Keratinocyte (primary cell): ENCODE data around the gene UBE2I. TPM values are rescaled to one million over a fixed set of nuclear protein-coding genes. Genes with fewer than 3 reads are reported as not detected.

Experiments
- DNase-seq: peaks from one replicate; pipeline ENCODE4 v3.0.0-alpha.2; 2011; ENCODE audit warnings: low read depth, missing footprints, low spot score
- FAIRE-seq: peaks from 2 replicates; lab custom pipeline; 2011; peaks lifted over from hg19 to GRCh38; lab: Jason Lieb, UNC
- H2AFZ ChIP-seq: 2 replicates; pipeline ENCODE4 v1.6.0; 2012; ENCODE audit warnings: low read length, control low read depth, inconsistent platforms; ENCODE audit not compliant: control insufficient read depth
- H3K27ac ChIP-seq: 2 replicates; pipeline ENCODE4 v1.5.1; 2011; ENCODE audit warnings: low read length; ENCODE audit not compliant: control insufficient read depth, insufficient read depth
- H3K27me3 ChIP-seq: 3 replicates; pipeline ENCODE4 v1.6.0; 2011; ENCODE audit warnings: low read length; ENCODE audit not compliant: control insufficient read depth, insufficient read depth; ENCODE audit errors: extremely low read depth
- H3K36me3 ChIP-seq, 2 experiments: 2 replicates in 1 of 2; 3 replicates in 1 of 2; pipeline ENCODE4 v1.5.1; 2011; ENCODE audit warnings: low read length in 2 of 2, mild to moderate bottlenecking in 1 of 2; ENCODE audit not compliant: control insufficient read depth in 2 of 2, insufficient read depth in 2 of 2; ENCODE audit errors: extremely low read depth in 1 of 2
- H3K4me1 ChIP-seq: 3 replicates; pipeline ENCODE4 v1.5.1; 2011; ENCODE audit warnings: low read length; ENCODE audit not compliant: control insufficient read depth, insufficient read depth; ENCODE audit errors: extremely low read depth
- H3K4me2 ChIP-seq: 3 replicates; pipeline ENCODE4 v1.6.0; 2011; ENCODE audit warnings: low read depth, low read length; ENCODE audit not compliant: control insufficient read depth, insufficient read depth; ENCODE audit errors: extremely low read depth
- H3K4me3 ChIP-seq, 3 experiments: fragments of 200-600 bp in 1 of 3; sonication (generic) in 1 of 3; 2 replicates in 2 of 3; 3 replicates in 1 of 3; pipeline ENCODE4 v1.5.1; 2011 to 2016; ENCODE audit warnings: low read length in 3 of 3, mild to moderate bottlenecking in 3 of 3, control low read depth in 2 of 3, inconsistent platforms in 1 of 3, low read depth in 1 of 3, mixed read lengths in 1 of 3, mixed run types in 1 of 3, moderate library complexity in 1 of 3; ENCODE audit not compliant: control insufficient read depth in 2 of 3, insufficient read depth in 2 of 3; ENCODE audit errors: extremely low read depth in 1 of 3
- H3K79me2 ChIP-seq: 2 replicates; pipeline ENCODE4 v1.6.0; 2012; ENCODE audit warnings: low read length; ENCODE audit not compliant: control insufficient read depth, insufficient read depth
- H3K9ac ChIP-seq: 3 replicates; pipeline ENCODE4 v1.6.0; 2011; ENCODE audit warnings: low read length; ENCODE audit not compliant: control insufficient read depth, insufficient read depth; ENCODE audit errors: extremely low read depth
- H3K9me1 ChIP-seq: 3 replicates; pipeline ENCODE4 v1.6.0; 2011; ENCODE audit warnings: low read length; ENCODE audit not compliant: control insufficient read depth, insufficient read depth; ENCODE audit errors: extremely low read depth
- H3K9me3 ChIP-seq: 2 replicates; pipeline ENCODE4 v1.5.1; 2012; ENCODE audit warnings: low read depth, low read length; ENCODE audit not compliant: control insufficient read depth
- H4K20me1 ChIP-seq: 3 replicates; pipeline ENCODE4 v1.6.0; 2011; ENCODE audit warnings: low read length; ENCODE audit not compliant: control insufficient read depth, insufficient read depth; ENCODE audit errors: extremely low read depth
- CTCF ChIP-seq, 3 experiments: IDR thresholded peaks in 1 of 3; conservative IDR thresholded peaks in 1 of 3; optimal IDR thresholded peaks in 1 of 3; 2 replicates in 2 of 3; 3 replicates in 1 of 3; pipeline versions ENCODE3 to v1.5.1; 2011; ENCODE audit warnings: low read length in 3 of 3, mild to moderate bottlenecking in 3 of 3, moderate library complexity in 2 of 3, control low read depth in 1 of 3, inconsistent platforms in 1 of 3; ENCODE audit not compliant: insufficient read depth in 2 of 3; ENCODE audit errors: extremely low read depth in 1 of 3
- EZH2 ChIP-seq: IDR thresholded peaks from one replicate; pipeline ENCODE4 v1.6.1; 2012; ENCODE audit warnings: inconsistent platforms, mild to moderate bottlenecking, low read length, moderate library complexity
- dilution Hi-C: fragments of 300-500 bp; cut with MboI; formaldehyde crosslinking; loops from one replicate; pipeline ENCODE4 v1.7.0; 2020; ENCODE audit warnings: low sequenced_read_pairs; ENCODE audit not compliant: extremely low pct_ligation_motif_present
- polyA plus RNA-seq, 5 experiments: library from polyadenylated mRNA; depleted of rRNA in 3 of 5; stranded (reverse) in 3 of 5; stranded (forward) in 1 of 5; unstranded in 1 of 5; fragments of >200 nt; gene quantifications; 1 replicate in 1 of 5; 2 replicates in 3 of 5; 3 replicates in 1 of 5; pipeline versions ENCODE4 v1.2.1 to v1.2.3, GENCODE V29; 2011 to 2012; ENCODE audit warnings: missing spikeins in 2 of 5, low read depth in 1 of 5, low replicate concordance in 1 of 5

Gene UBE2I
- polyA plus RNA-seq, 1 donor (not counting 4 experiments of a cell fraction or from before 2014, with no cell fraction given): 157 TPM

- Histone ChIP-seq H3K4me2 (no peak overlapping the region), H3K9me3 (no peaks in the 10 kb centered on the region), H3K79me2 (no peaks in the 10 kb centered on the region), H3K36me3 (no peaks in the 10 kb centered on the region), H3K27ac (no peak overlapping the region), H3K9me1 (no peaks in the 10 kb centered on the region), H2AFZ (no peak overlapping the region), H3K4me3 (no peak overlapping the region), H4K20me1 (no peaks in the 10 kb centered on the region), H3K9ac (no peak overlapping the region), H3K4me1 (no peaks in the 10 kb centered on the region), H3K27me3 (peaks cover 16% of the 10 kb centered on the region)
- dilution Hi-C loops: no loop called here
- no peak for TF ChIP-seq CTCF (optimal IDR thresholded peaks at IDR 0.05 in 1 of 3, IDR thresholded peaks at IDR 0.05 in 1 of 3, conservative IDR thresholded peaks at IDR 0.05 in 1 of 3; ENCODE audit: extremely low read depth in 1 of 3, insufficient read depth in 2 of 3, low read length in 3 of 3)
- TF ChIP-seq EZH2: no peak
- DNase-seq (no peak), FAIRE-seq (no peak)
Measured at GRCh38 chr16:1280783-1281182, 28.7 kb upstream of the UBE2I start.

DNA sequence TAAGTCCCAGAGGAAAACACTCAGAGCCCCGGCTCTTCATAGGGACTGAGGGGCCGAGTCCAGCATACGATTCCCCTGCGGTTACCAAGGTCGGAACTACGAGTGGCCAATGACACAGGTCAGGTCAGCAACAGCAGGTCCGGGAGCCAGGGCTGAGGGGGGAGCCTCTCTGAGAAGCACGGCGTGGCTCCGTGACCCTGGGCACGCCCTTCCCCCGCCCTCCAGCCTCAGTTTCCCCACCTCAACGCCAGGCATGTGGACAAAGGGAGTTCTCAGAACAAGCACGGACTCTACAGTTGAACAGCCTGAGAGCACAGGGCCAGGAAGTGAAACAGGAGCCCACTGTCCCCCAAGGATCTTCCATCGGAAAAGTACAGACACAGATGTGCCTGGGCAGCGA lies 27.9 kb upstream of the UBE2I start:
- DNase-seq (no peak), FAIRE-seq (no peak)
- H3K9ac ChIP-seq: no peak overlapping the region
- no peak overlapping the region for H3K27ac ChIP-seq
- H3K4me3 ChIP-seq: no peak overlapping the region
- no peaks in the 10 kb centered on the region for H3K36me3 ChIP-seq
- H4K20me1 ChIP-seq: no peaks in the 10 kb centered on the region
- no peaks in the 10 kb centered on the region for H3K4me1 ChIP-seq
- H3K79me2 ChIP-seq: no peaks in the 10 kb centered on the region
- no peaks in the 10 kb centered on the region for H3K9me3 ChIP-seq
- no peak overlapping the region for H3K4me2 ChIP-seq
- no peaks in the 10 kb centered on the region for H3K9me1 ChIP-seq
- TF ChIP-seq EZH2: no peak
- no peak for TF ChIP-seq CTCF (optimal IDR thresholded peaks at IDR 0.05 in 1 of 3, IDR thresholded peaks at IDR 0.05 in 1 of 3, conservative IDR thresholded peaks at IDR 0.05 in 1 of 3; ENCODE audit: extremely low read depth in 1 of 3, insufficient read depth in 2 of 3, low read length in 3 of 3)
- no peak overlapping the region for H2AFZ ChIP-seq
- H3K27me3 ChIP-seq: peaks cover 16% of the 10 kb centered on the region
- dilution Hi-C loops: no loop called here
